Endodermal cell (in vitro differentiated cells): Measurements from ENCODE around the gene FOXK2. TPM values are rescaled to one million over a fixed set of nuclear protein-coding genes. Genes with fewer than 3 reads are reported as not detected.

Experiments used
- DNase-seq: peaks from one replicate; pipeline ENCODE4 v3.0.0-alpha.2; 2017
- H3K27ac ChIP-seq: 2 replicates; pipeline ENCODE4 v1.5.1; 2013; ENCODE audit warnings: mild to moderate bottlenecking, low read depth, low read length, moderate library complexity
- H3K27me3 ChIP-seq: 2 replicates; pipeline ENCODE4 v1.6.1; 2013; ENCODE audit warnings: mild to moderate bottlenecking, low read length, moderate library complexity; ENCODE audit not compliant: insufficient read depth, control insufficient read depth, poor library complexity, severe bottlenecking
- H3K36me3 ChIP-seq: 2 replicates; pipeline ENCODE4 v1.7.0; 2013; ENCODE audit warnings: mild to moderate bottlenecking, low read length, moderate library complexity; ENCODE audit not compliant: control insufficient read depth, insufficient read depth
- H3K4me1 ChIP-seq: one replicate; pipeline ENCODE4 v1.7.0; 2013; ENCODE audit warnings: low read length; ENCODE audit not compliant: control insufficient read depth, insufficient read depth
- H3K4me3 ChIP-seq: 2 replicates; pipeline ENCODE4 v1.5.1; 2013; ENCODE audit warnings: mild to moderate bottlenecking, low read length, moderate library complexity
- H3K9ac ChIP-seq: 2 replicates; pipeline ENCODE4 v1.6.1; 2013; ENCODE audit warnings: mild to moderate bottlenecking, low read length, moderate library complexity; ENCODE audit not compliant: poor library complexity, severe bottlenecking; ENCODE audit errors: extremely low read depth
- H3K9me3 ChIP-seq: 2 replicates; pipeline ENCODE4 v1.6.1; 2013; ENCODE audit warnings: mild to moderate bottlenecking, low read length, moderate library complexity; ENCODE audit not compliant: control insufficient read depth
- H3K27ac Mint-ChIP-seq: 2 replicates; pipeline ENCODE4 v1.8.0; 2020; ENCODE audit warnings: mixed read lengths
- H3K27me3 Mint-ChIP-seq: 2 replicates; pipeline ENCODE4 v1.8.0; 2021; ENCODE audit warnings: mild to moderate bottlenecking, mixed read lengths; ENCODE audit not compliant: insufficient read depth
- H3K36me3 Mint-ChIP-seq: 2 replicates; pipeline ENCODE4 v1.8.0; 2020; ENCODE audit warnings: low read depth, mixed read lengths
- H3K4me1 Mint-ChIP-seq: 2 replicates; pipeline ENCODE4 v1.8.0; 2020; ENCODE audit warnings: mixed read lengths
- H3K4me3 Mint-ChIP-seq: 2 replicates; pipeline ENCODE4 v1.8.0; 2020; ENCODE audit warnings: mild to moderate bottlenecking, moderate library complexity, mixed read lengths
- H3K9me3 Mint-ChIP-seq: 2 replicates; pipeline ENCODE4 v1.8.0; 2020; ENCODE audit warnings: mild to moderate bottlenecking, mixed read lengths
- WGBS, 2 experiments: methylation state at CpG; one replicate each; pipeline versions ENCODE4 v1.1.5 to v1.1.7; 2013; ENCODE audit warnings: missing lambda C conversion rate in 2 of 2, mixed read lengths in 1 of 2; ENCODE audit not compliant: insufficient coverage in 1 of 2, insufficient read length in 1 of 2; 5-methylcytosine and 5-hydroxymethylcytosine counted together
- total RNA-seq, 2 donors: library from RNA; stranded (reverse); fragmentation: NEBNext Ultra II Directional in 1 of 2; extraction: Animal tissue kit (Norgen Biotek cat#: 25700) in 1 of 2; gene quantifications; 2 replicates in 1 of 2; 3 replicates in 1 of 2; pipeline ENCODE4 v1.2.1, GENCODE V29; 2021
- TF ChIP-seq, protein P1 (sequence below): fragments of 200-600 bp; sonication (generic); conservative IDR thresholded peaks from 2 replicates; pipeline ENCODE4 v1.5.0; 2021; ENCODE audit warnings: antibody characterized with exemption, mild to moderate bottlenecking

Gene FOXK2
- total RNA-seq, 2 donors from 2014 or later = 67.2 to 68.1 TPM

DNA sequence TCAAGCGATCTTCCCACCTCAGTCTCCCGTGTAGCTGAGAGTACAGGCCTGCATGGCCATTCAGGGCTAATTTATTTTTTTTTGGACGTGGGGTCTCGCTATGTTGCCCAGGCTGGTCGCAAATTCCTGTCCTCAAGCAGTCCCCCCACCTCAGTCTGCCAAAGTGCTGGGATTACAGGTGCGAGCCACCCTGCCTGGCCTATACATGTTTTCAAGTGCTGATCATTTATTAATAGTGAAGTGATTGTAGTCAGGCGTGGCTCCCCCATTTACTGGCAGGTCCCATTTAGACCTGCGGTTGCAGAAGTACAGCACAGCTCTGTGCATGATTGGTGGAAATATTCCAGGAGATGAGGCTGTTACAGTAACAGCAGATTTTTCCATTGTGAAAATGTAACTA is 8.4 kb downstream of the FOXK2 start:
- H3K4me1 Mint-ChIP-seq = peaks cover 8% of the 10 kb centered on the region
- H3K36me3 Mint-ChIP-seq = peaks cover 15% of the 10 kb centered on the region
- Histone ChIP-seq H3K4me1 (no peaks in the 10 kb centered on the region), H3K27me3 (no peaks in the 10 kb centered on the region), H3K36me3 (peaks cover 12% of the 10 kb centered on the region), H3K4me3 (no peak overlapping the region), H3K9me3 (no peaks in the 10 kb centered on the region), H3K27ac (no peak overlapping the region), H3K9ac (no peak overlapping the region)
- no peaks in the 10 kb centered on the region for H3K9me3 Mint-ChIP-seq
- WGBS, 2 experiments = 90 to 99% methylated on average over 6 to 8 of the region's 8 CpGs
- H3K4me3 Mint-ChIP-seq = no peak overlapping the region
- peak overlapping the region; percentile 52 for H3K27ac Mint-ChIP-seq
- H3K27me3 Mint-ChIP-seq = no peaks in the 10 kb centered on the region
- DNase-seq = no peak
- TF ChIP-seq, protein P1, sequence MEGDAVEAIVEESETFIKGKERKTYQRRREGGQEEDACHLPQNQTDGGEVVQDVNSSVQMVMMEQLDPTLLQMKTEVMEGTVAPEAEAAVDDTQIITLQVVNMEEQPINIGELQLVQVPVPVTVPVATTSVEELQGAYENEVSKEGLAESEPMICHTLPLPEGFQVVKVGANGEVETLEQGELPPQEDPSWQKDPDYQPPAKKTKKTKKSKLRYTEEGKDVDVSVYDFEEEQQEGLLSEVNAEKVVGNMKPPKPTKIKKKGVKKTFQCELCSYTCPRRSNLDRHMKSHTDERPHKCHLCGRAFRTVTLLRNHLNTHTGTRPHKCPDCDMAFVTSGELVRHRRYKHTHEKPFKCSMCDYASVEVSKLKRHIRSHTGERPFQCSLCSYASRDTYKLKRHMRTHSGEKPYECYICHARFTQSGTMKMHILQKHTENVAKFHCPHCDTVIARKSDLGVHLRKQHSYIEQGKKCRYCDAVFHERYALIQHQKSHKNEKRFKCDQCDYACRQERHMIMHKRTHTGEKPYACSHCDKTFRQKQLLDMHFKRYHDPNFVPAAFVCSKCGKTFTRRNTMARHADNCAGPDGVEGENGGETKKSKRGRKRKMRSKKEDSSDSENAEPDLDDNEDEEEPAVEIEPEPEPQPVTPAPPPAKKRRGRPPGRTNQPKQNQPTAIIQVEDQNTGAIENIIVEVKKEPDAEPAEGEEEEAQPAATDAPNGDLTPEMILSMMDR = no peak

- WGBS, 2 experiments = 85 to 88% methylated on average over 12 to 17 of the region's 17 CpGs
- TF ChIP-seq, protein P1 = peak; percentile 32
- Histone ChIP-seq H3K9me3 (no peaks in the 10 kb centered on the region), H3K27me3 (no peaks in the 10 kb centered on the region), H3K4me1 (no peaks in the 10 kb centered on the region), H3K4me3 (no peak overlapping the region), H3K27ac (peak overlapping the region; percentile 14), H3K9ac (no peak overlapping the region), H3K36me3 (peaks cover 6% of the 10 kb centered on the region)
- Mint-ChIP-seq H3K36me3 (peaks cover 11% of the 10 kb centered on the region), H3K27me3 (no peaks in the 10 kb centered on the region), H3K4me3 (no peak overlapping the region), H3K27ac (peak overlapping the region; percentile 18), H3K4me1 (peaks cover 8% of the 10 kb centered on the region), H3K9me3 (no peaks in the 10 kb centered on the region)
- peak; percentile 56 for DNase-seq
Observed at GRCh38 chr17:82528484-82529265, 9.1 kb downstream of the FOXK2 start.

GRCh38 chr17:82529914-82530300 is 10.4 kb downstream of the FOXK2 start:
- TF ChIP-seq, protein P1 = no peak
- no peaks in the 10 kb centered on the region for H3K27me3 ChIP-seq
- no peaks in the 10 kb centered on the region for H3K9me3 ChIP-seq
- Mint-ChIP-seq H3K9me3 (no peaks in the 10 kb centered on the region), H3K27ac (no peak overlapping the region), H3K36me3 (peaks cover 7% of the 10 kb centered on the region), H3K4me1 (peaks cover 15% of the 10 kb centered on the region), H3K4me3 (no peak overlapping the region), H3K27me3 (no peaks in the 10 kb centered on the region)
- DNase-seq = no peak
- peaks cover 6% of the 10 kb centered on the region for H3K36me3 ChIP-seq
- H3K27ac ChIP-seq = no peak overlapping the region
- H3K9ac ChIP-seq = no peak overlapping the region
- H3K4me3 ChIP-seq = no peak overlapping the region
- 83 to 94% methylated on average over 8 to 9 of the region's 9 CpGs for WGBS, 2 experiments
- H3K4me1 ChIP-seq = peaks cover 8% of the 10 kb centered on the region
